SW480 (cell line): ENCODE measurements around the gene NXPE3.

Source experiments
- DNase-seq: peaks from one replicate; pipeline ENCODE4 v3.0.0-alpha.2; 2016; ENCODE audit warnings: low spot score

NXPE3 gene

GRCh38 chr3:101803173-101803782, 24.3 kb downstream of the NXPE3 start:
- peak; percentile 58 for DNase-seq

- no peak for DNase-seq
Measured at GRCh38 chr3:101803939-101804338, 24.9 kb downstream of the NXPE3 start.

GRCh38 chr3:101806491-101806890, 27.5 kb downstream of the NXPE3 start:
- DNase-seq, result no peak

GRCh38 chr3:101807888-101808287, 28.9 kb downstream of the NXPE3 start:
- DNase-seq, result no peak

GRCh38 chr3:101809178-101810021, 30.4 kb downstream of the NXPE3 start:
- peak; percentile 40 for DNase-seq

GRCh38 chr3:101810022-101810418, 31.0 kb downstream of the NXPE3 start:
- DNase-seq, result no peak

GRCh38 chr3:101811875-101812274, 32.9 kb downstream of the NXPE3 start:
- no peak for DNase-seq

GRCh38 chr3:101812895-101813294, 33.9 kb downstream of the NXPE3 start:
- no peak for DNase-seq

GRCh38 chr3:101813817-101814440, 34.9 kb downstream of the NXPE3 start:
- peak; percentile 7 for DNase-seq

- DNase-seq, result no peak
Measured at GRCh38 chr3:101814835-101815234, 35.8 kb downstream of the NXPE3 start.

- no peak for DNase-seq
Measured at GRCh38 chr3:101816215-101817149, 37.5 kb downstream of the NXPE3 start.

GRCh38 chr3:101817992-101818391, 39.0 kb downstream of the NXPE3 start:
- no peak for DNase-seq

GRCh38 chr3:101819649-101820206, 40.7 kb downstream of the NXPE3 start:
- DNase-seq, result no peak

GRCh38 chr3:101821503-101821902, 42.5 kb downstream of the NXPE3 start:
- DNase-seq, result no peak

- no peak for DNase-seq
Measured at GRCh38 chr3:101823525-101823924, 44.5 kb downstream of the NXPE3 start.

- DNase-seq, result no peak
Measured at GRCh38 chr3:101824702-101825101, 45.7 kb downstream of the NXPE3 start.

- DNase-seq, result no peak
Measured at GRCh38 chr3:101825904-101826445, 47.0 kb downstream of the NXPE3 start.

GRCh38 chr3:101827211-101828174, 48.5 kb downstream of the NXPE3 start:
- peak; percentile 79 for DNase-seq

GRCh38 chr3:101828276-101828675, 49.3 kb downstream of the NXPE3 start:
- no peak for DNase-seq
